ENCODE data around the gene CHN2. TPM values are rescaled to one million over a fixed set of nuclear protein-coding genes. Genes with fewer than 3 reads are reported as not detected.

Gene CHN2
- total RNA-seq, 1 donor from 2014 or later, result 6.6 TPM

GRCh38 chr7:29469281-29469680 is 274.7 kb downstream of the CHN2 start:
- H3K4me1 Mint-ChIP-seq, result peaks cover 4% of the 10 kb centered on the region
- H3K9ac ChIP-seq, result no peak overlapping the region
- no peaks in the 10 kb centered on the region for H3K79me2 ChIP-seq (ENCODE audit: low read depth)
- no peaks in the 10 kb centered on the region for H3K9me3 Mint-ChIP-seq
- H3F3A ChIP-seq (ENCODE audit: low read depth), result no peaks in the 10 kb centered on the region
- H3K4me1 ChIP-seq, result no peaks in the 10 kb centered on the region
- H3K27ac Mint-ChIP-seq, result no peak overlapping the region
- H3K27ac ChIP-seq, result no peak overlapping the region
- H3K36me3 Mint-ChIP-seq, result no peaks in the 10 kb centered on the region
- H3K4me2 ChIP-seq, result no peak overlapping the region
- no peak for TF ChIP-seq EZH2phosphoT487 (IDR thresholded peaks at IDR 0.05)
- TF ChIP-seq CTCF (IDR thresholded peaks at IDR 0.05), result no peak
- no peak for TF ChIP-seq EZH2 (IDR thresholded peaks at IDR 0.05)
- DNase-seq (ENCODE audit: low spot score), result no peak
- no peaks in the 10 kb centered on the region for H3K36me3 ChIP-seq
- no peaks in the 10 kb centered on the region for H3K27me3 ChIP-seq
- no peak overlapping the region for H3K4me3 Mint-ChIP-seq
- H2AFZ ChIP-seq (replicated peaks), result no peak overlapping the region
- H3K27me3 Mint-ChIP-seq (ENCODE audit: insufficient read depth, low read depth), result no peaks in the 10 kb centered on the region
- H3K4me3 ChIP-seq, result no peak overlapping the region
- no peaks in the 10 kb centered on the region for H4K20me1 ChIP-seq (ENCODE audit: low read depth)
- no peaks in the 10 kb centered on the region for H3K9me3 ChIP-seq (ENCODE audit: low read depth)

- H3K9me3 Mint-ChIP-seq, result no peaks in the 10 kb centered on the region
- H3K4me3 Mint-ChIP-seq, result no peak overlapping the region
- H3K4me1 Mint-ChIP-seq, result peaks cover 4% of the 10 kb centered on the region
- H3K9me3 ChIP-seq (ENCODE audit: low read depth), result no peaks in the 10 kb centered on the region
- H3K79me2 ChIP-seq (ENCODE audit: low read depth), result no peaks in the 10 kb centered on the region
- no peak overlapping the region for H3K9ac ChIP-seq
- no peak overlapping the region for H3K4me3 ChIP-seq
- no peaks in the 10 kb centered on the region for H3K27me3 Mint-ChIP-seq (ENCODE audit: insufficient read depth, low read depth)
- no peaks in the 10 kb centered on the region for H3K4me1 ChIP-seq
- H3K27ac ChIP-seq, result no peak overlapping the region
- no peak overlapping the region for H3K4me2 ChIP-seq
- no peaks in the 10 kb centered on the region for H3K36me3 Mint-ChIP-seq
- no peak overlapping the region for H3K27ac Mint-ChIP-seq
- no peaks in the 10 kb centered on the region for H3K27me3 ChIP-seq
- no peaks in the 10 kb centered on the region for H4K20me1 ChIP-seq (ENCODE audit: low read depth)
- TF ChIP-seq CTCF (IDR thresholded peaks at IDR 0.05) (no peak), EZH2phosphoT487 (IDR thresholded peaks at IDR 0.05) (no peak), EZH2 (IDR thresholded peaks at IDR 0.05) (no peak)
- no peaks in the 10 kb centered on the region for H3K36me3 ChIP-seq
- no peaks in the 10 kb centered on the region for H3F3A ChIP-seq (ENCODE audit: low read depth)
- DNase-seq (ENCODE audit: low spot score), result no peak
- no peak overlapping the region for H2AFZ ChIP-seq (replicated peaks)
Observed at GRCh38 chr7:29469976-29470557, 275.5 kb downstream of the CHN2 start.

- H3K9ac ChIP-seq, result no peak overlapping the region
- Mint-ChIP-seq H3K27ac (no peak overlapping the region), H3K4me1 (peaks cover 4% of the 10 kb centered on the region), H3K9me3 (no peaks in the 10 kb centered on the region), H3K4me3 (no peak overlapping the region), H3K27me3 (ENCODE audit: insufficient read depth, low read depth) (no peaks in the 10 kb centered on the region), H3K36me3 (no peaks in the 10 kb centered on the region)
- TF ChIP-seq EZH2phosphoT487 (IDR thresholded peaks at IDR 0.05) (no peak), EZH2 (IDR thresholded peaks at IDR 0.05) (no peak), CTCF (IDR thresholded peaks at IDR 0.05) (no peak)
- no peaks in the 10 kb centered on the region for H3K4me1 ChIP-seq
- H2AFZ ChIP-seq (replicated peaks), result no peak overlapping the region
- no peak overlapping the region for H3K4me3 ChIP-seq
- H3K27me3 ChIP-seq, result no peaks in the 10 kb centered on the region
- DNase-seq (ENCODE audit: low spot score), result no peak
- no peaks in the 10 kb centered on the region for H3K36me3 ChIP-seq
- no peaks in the 10 kb centered on the region for H3K9me3 ChIP-seq (ENCODE audit: low read depth)
- H4K20me1 ChIP-seq (ENCODE audit: low read depth), result no peaks in the 10 kb centered on the region
- no peak overlapping the region for H3K4me2 ChIP-seq
- no peaks in the 10 kb centered on the region for H3K79me2 ChIP-seq (ENCODE audit: low read depth)
- no peak overlapping the region for H3K27ac ChIP-seq
- no peaks in the 10 kb centered on the region for H3F3A ChIP-seq (ENCODE audit: low read depth)
Observed at GRCh38 chr7:29471444-29472138, 277.0 kb downstream of the CHN2 start.
